ENCODE data around the gene RNU4-1. TPM values are rescaled to one million over a fixed set of nuclear protein-coding genes. Genes with fewer than 3 reads are reported as not detected.

Gene RNU4-1
- total RNA-seq, 1 experiment from 2014 or later: 2,759 TPM

DNA sequence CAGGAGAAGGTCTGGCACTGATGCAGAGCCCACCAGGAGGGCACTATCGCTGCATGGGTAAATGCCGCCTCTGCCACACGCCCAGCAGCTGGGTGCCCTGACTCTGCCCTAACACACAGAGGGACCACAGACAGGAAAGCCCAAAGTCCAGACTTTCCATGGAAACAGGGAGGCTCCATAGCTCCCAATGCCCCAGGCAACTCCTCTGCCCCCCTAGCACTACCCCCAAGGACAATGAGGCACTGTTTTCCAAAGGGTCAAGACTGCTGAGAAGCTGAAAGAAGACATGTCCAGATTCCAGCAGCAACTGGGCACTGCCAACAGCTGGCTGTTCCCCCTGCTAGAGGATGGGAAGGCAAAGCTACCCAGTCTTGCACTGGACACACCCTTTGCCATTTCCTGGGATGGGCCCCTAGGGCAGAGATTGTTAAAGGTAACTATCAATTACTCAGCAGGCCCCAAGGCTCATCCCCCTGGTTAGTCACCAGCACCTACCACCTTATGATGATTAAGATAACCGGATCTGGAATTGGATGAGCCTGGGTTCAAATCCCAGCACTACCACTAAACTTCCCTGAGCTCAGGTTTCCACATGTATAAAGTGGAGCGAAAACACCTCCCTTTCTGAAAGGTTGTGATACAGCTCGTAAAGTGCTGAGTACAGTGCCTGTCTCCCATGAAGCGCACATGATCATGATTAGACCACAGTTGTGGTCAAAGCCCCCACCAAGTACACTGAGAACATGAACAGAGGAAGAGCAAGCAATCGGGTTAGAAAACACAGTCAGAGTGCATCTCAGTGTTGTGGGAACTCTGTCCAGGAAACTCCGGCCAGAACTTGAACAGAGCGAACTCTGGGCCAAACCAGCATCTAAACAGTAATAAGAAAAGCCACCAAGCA lies 30.8 kb downstream of the RNU4-1 start:
- TF ChIP-seq, protein P1, sequence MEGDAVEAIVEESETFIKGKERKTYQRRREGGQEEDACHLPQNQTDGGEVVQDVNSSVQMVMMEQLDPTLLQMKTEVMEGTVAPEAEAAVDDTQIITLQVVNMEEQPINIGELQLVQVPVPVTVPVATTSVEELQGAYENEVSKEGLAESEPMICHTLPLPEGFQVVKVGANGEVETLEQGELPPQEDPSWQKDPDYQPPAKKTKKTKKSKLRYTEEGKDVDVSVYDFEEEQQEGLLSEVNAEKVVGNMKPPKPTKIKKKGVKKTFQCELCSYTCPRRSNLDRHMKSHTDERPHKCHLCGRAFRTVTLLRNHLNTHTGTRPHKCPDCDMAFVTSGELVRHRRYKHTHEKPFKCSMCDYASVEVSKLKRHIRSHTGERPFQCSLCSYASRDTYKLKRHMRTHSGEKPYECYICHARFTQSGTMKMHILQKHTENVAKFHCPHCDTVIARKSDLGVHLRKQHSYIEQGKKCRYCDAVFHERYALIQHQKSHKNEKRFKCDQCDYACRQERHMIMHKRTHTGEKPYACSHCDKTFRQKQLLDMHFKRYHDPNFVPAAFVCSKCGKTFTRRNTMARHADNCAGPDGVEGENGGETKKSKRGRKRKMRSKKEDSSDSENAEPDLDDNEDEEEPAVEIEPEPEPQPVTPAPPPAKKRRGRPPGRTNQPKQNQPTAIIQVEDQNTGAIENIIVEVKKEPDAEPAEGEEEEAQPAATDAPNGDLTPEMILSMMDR (IDR thresholded peaks at IDR 0.05; ENCODE audit: unreplicated experiment): no peak
- H3K9me3 Mint-ChIP-seq (ENCODE audit: low read depth, unreplicated experiment): no peaks in the 10 kb centered on the region
- peak overlapping the region; percentile 87 for H3K4me3 Mint-ChIP-seq (ENCODE audit: low read depth, unreplicated experiment)
- peak; percentile 34 for DNase-seq
- H3K36me3 Mint-ChIP-seq (ENCODE audit: insufficient read depth, unreplicated experiment): peaks cover 55% of the 10 kb centered on the region
- intact Hi-C loops (cut with micrococcal nuclease; ENCODE audit: unreplicated experiment): no loop called here
- no TSS peak for BruUV-seq (replicated peaks)
- H3K27ac Mint-ChIP-seq (ENCODE audit: unreplicated experiment): peak overlapping the region; percentile 52
- no peaks in the 10 kb centered on the region for H3K27me3 Mint-ChIP-seq (ENCODE audit: unreplicated experiment)
- CTCF ChIA-PET: interaction anchor here (0.5 to 13.8 kb wide), 5 partner anchors 16 to 34 kb away, joined by 3 to 338 read pairs (median 4); partner anchors contain the start of gene RNU4-1
- peaks cover 52% of the 10 kb centered on the region for H3K4me1 Mint-ChIP-seq (ENCODE audit: low read depth, unreplicated experiment)

DNA sequence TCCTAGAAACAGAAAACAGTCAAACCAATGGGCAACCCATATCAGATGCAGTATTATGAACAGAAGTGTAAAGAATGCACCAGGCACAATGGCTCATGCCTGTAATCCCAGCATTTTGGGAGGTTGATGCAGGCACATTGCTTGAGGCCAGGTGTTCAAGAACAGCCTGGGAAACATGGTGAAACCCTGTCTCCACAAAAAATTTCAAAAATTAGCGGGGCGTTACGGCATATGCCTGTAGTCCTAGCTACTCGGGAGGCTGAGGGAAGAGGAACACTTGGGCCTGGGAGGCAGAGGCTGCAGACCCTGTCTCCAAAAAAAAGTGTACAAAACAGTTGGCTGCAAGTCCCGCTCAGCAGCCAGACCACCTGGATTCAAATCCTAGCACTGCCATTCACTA lies 32.4 kb downstream of the RNU4-1 start:
- Mint-ChIP-seq H3K9me3 (ENCODE audit: low read depth, unreplicated experiment) (no peaks in the 10 kb centered on the region), H3K36me3 (ENCODE audit: insufficient read depth, unreplicated experiment) (peaks cover 51% of the 10 kb centered on the region), H3K27ac (ENCODE audit: unreplicated experiment) (peak overlapping the region; percentile 27), H3K4me1 (ENCODE audit: low read depth, unreplicated experiment) (peaks cover 65% of the 10 kb centered on the region), H3K27me3 (ENCODE audit: unreplicated experiment) (no peaks in the 10 kb centered on the region), H3K4me3 (ENCODE audit: low read depth, unreplicated experiment) (no peak overlapping the region)
- DNase-seq: no peak
- no TSS peak for BruUV-seq (replicated peaks)
- intact Hi-C loops (cut with micrococcal nuclease; ENCODE audit: unreplicated experiment): no loop called here
- CTCF ChIA-PET: interaction anchor here (13.8 kb wide), 1 partner anchor 32 kb away, joined by 338 read pairs; no protein-coding TSS in a partner anchor
- TF ChIP-seq, protein P1 (IDR thresholded peaks at IDR 0.05; ENCODE audit: unreplicated experiment): no peak

- no peak overlapping the region for H3K4me3 Mint-ChIP-seq (ENCODE audit: low read depth, unreplicated experiment)
- no TSS peak for BruUV-seq (replicated peaks)
- DNase-seq: no peak
- intact Hi-C loops (cut with micrococcal nuclease; ENCODE audit: unreplicated experiment): no loop called here
- H3K9me3 Mint-ChIP-seq (ENCODE audit: low read depth, unreplicated experiment): no peaks in the 10 kb centered on the region
- CTCF ChIA-PET: interaction anchor here (0.8 to 13.8 kb wide), 3 partner anchors 25 to 31 kb away, joined by 3 to 338 read pairs (median 17); no protein-coding TSS in a partner anchor
- no peaks in the 10 kb centered on the region for H3K27me3 Mint-ChIP-seq (ENCODE audit: unreplicated experiment)
- peaks cover 74% of the 10 kb centered on the region for H3K4me1 Mint-ChIP-seq (ENCODE audit: low read depth, unreplicated experiment)
- TF ChIP-seq, protein P1 (IDR thresholded peaks at IDR 0.05; ENCODE audit: unreplicated experiment): no peak
- H3K27ac Mint-ChIP-seq (ENCODE audit: unreplicated experiment): peak overlapping the region; percentile 27
- H3K36me3 Mint-ChIP-seq (ENCODE audit: insufficient read depth, unreplicated experiment): peaks cover 48% of the 10 kb centered on the region
These were observed 33.4 kb downstream of the RNU4-1 start for GRCh38 chr12:120259418-120260202.

DNA sequence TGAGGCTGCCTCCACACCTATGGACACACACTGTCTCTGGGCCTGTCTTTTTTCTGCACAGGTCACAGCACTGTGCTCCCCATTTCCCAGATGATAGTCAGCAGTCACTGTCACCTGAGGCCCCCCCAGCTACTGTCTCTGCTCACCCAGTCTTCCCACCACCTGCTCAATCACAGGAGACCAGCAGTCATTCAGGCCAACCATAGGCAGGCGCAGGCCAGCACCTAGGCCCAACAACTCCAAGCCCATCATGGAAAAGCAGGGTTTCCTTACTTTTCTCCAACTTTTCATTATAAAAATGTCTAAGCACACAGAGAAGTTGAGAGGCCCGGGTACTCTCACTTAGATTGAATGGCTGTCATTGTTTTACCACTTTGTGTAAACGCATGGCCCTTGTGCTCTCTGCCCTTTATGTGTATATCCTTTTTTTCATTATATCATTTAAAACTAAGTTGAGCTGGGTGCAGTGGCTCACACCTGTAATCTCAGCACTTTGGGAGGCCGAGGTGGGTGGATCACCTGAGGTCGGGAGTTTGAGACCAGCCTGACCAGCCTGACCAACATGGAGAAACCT lies 34.6 kb downstream of the RNU4-1 start:
- DNase-seq: no peak
- BruUV-seq (replicated peaks): no TSS peak
- H3K4me3 Mint-ChIP-seq (ENCODE audit: low read depth, unreplicated experiment): peak overlapping the region; percentile 11

More for the DNA sequence above, 34.6 kb downstream of the RNU4-1 start:
- CTCF ChIA-PET: interaction anchor here (0.9 to 13.8 kb wide), 3 partner anchors 15 to 30 kb away, joined by 3 to 338 read pairs (median 17); no protein-coding TSS in a partner anchor
- H3K4me1 Mint-ChIP-seq (ENCODE audit: low read depth, unreplicated experiment): peaks cover 70% of the 10 kb centered on the region
- H3K27me3 Mint-ChIP-seq (ENCODE audit: unreplicated experiment): no peaks in the 10 kb centered on the region
- peaks cover 37% of the 10 kb centered on the region for H3K36me3 Mint-ChIP-seq (ENCODE audit: insufficient read depth, unreplicated experiment)
- no peaks in the 10 kb centered on the region for H3K9me3 Mint-ChIP-seq (ENCODE audit: low read depth, unreplicated experiment)
- no peak overlapping the region for H3K27ac Mint-ChIP-seq (ENCODE audit: unreplicated experiment)
- intact Hi-C loops (cut with micrococcal nuclease; ENCODE audit: unreplicated experiment): no loop called here
- TF ChIP-seq, protein P1 (IDR thresholded peaks at IDR 0.05; ENCODE audit: unreplicated experiment): no peak

Measured in Calu3 (cell line).